Stimulated activated naive CD8-positive, alpha-beta T cell treated with anti-CD3 and anti-CD28 coated beads, Interleukin-15, Interleukin-2, amounts not matched to agents 100 ng/mL and 50 ng/mL, for 24 hours (primary cell): ENCODE results near the gene NCAM1.
"Not testable (repeated sequence)": the region's sequence is repeated elsewhere in the genome, so short reads cannot be mapped to it uniquely, and the experiment has no call there.

Experiments
- H3K27ac Mint-ChIP-seq: one replicate; pipeline ENCODE4 v1.8.0; 2021; ENCODE audit warnings: mild to moderate bottlenecking, mixed read lengths
- H3K27me3 Mint-ChIP-seq: one replicate; pipeline ENCODE4 v1.8.0; 2021; ENCODE audit warnings: mixed read lengths
- H3K36me3 Mint-ChIP-seq: one replicate; pipeline ENCODE4 v1.8.0; 2021; ENCODE audit warnings: low read depth, mixed read lengths
- H3K4me1 Mint-ChIP-seq: one replicate; pipeline ENCODE4 v1.8.0; 2021; ENCODE audit warnings: low read depth, mixed read lengths
- H3K4me3 Mint-ChIP-seq: one replicate; pipeline ENCODE4 v1.8.0; 2021; ENCODE audit warnings: mild to moderate bottlenecking, mixed read lengths
- H3K9me3 Mint-ChIP-seq: one replicate; pipeline ENCODE4 v1.8.0; 2021; ENCODE audit warnings: mixed read lengths

Gene NCAM1

GRCh38 chr11:113283881-113284280 lies 322.7 kb downstream of the NCAM1 start:
- Mint-ChIP-seq H3K9me3 (no peaks in the 10 kb centered on the region), H3K4me3 (no peak overlapping the region), H3K4me1 (no peaks in the 10 kb centered on the region), H3K27me3 (peaks cover 5% of the 10 kb centered on the region), H3K27ac (no peak overlapping the region), H3K36me3 (no peaks in the 10 kb centered on the region)

- Mint-ChIP-seq H3K4me1 (no peaks in the 10 kb centered on the region), H3K9me3 (no peaks in the 10 kb centered on the region), H3K27me3 (peaks cover 5% of the 10 kb centered on the region), H3K27ac (no peak overlapping the region), H3K36me3 (no peaks in the 10 kb centered on the region), H3K4me3 (no peak overlapping the region)
These were observed 324.8 kb downstream of the NCAM1 start for GRCh38 chr11:113286009-113286408.

GRCh38 chr11:113286509-113287497 lies 325.6 kb downstream of the NCAM1 start:
- Mint-ChIP-seq H3K4me3 (no peak overlapping the region), H3K27me3 (peaks cover 11% of the 10 kb centered on the region), H3K9me3 (no peaks in the 10 kb centered on the region), H3K4me1 (no peaks in the 10 kb centered on the region), H3K36me3 (no peaks in the 10 kb centered on the region), H3K27ac (no peak overlapping the region)

GRCh38 chr11:113287801-113288200 lies 326.6 kb downstream of the NCAM1 start:
- H3K9me3 Mint-ChIP-seq, result no peaks in the 10 kb centered on the region
- no peaks in the 10 kb centered on the region for H3K4me1 Mint-ChIP-seq
- no peak overlapping the region for H3K4me3 Mint-ChIP-seq
- H3K27ac Mint-ChIP-seq, result no peak overlapping the region
- no peaks in the 10 kb centered on the region for H3K36me3 Mint-ChIP-seq
- H3K27me3 Mint-ChIP-seq, result peaks cover 11% of the 10 kb centered on the region

- H3K36me3 Mint-ChIP-seq, result no peaks in the 10 kb centered on the region
- no peak overlapping the region for H3K27ac Mint-ChIP-seq
- no peaks in the 10 kb centered on the region for H3K9me3 Mint-ChIP-seq
- H3K27me3 Mint-ChIP-seq, result peaks cover 11% of the 10 kb centered on the region
- no peak overlapping the region for H3K4me3 Mint-ChIP-seq
- no peaks in the 10 kb centered on the region for H3K4me1 Mint-ChIP-seq
These were observed 327.2 kb downstream of the NCAM1 start for GRCh38 chr11:113288286-113288863.

- Mint-ChIP-seq H3K27ac (no peak overlapping the region), H3K9me3 (no peaks in the 10 kb centered on the region), H3K36me3 (peaks cover 3% of the 10 kb centered on the region), H3K4me1 (no peaks in the 10 kb centered on the region), H3K4me3 (no peak overlapping the region), H3K27me3 (peaks cover 16% of the 10 kb centered on the region)
These were observed 328.4 kb downstream of the NCAM1 start for GRCh38 chr11:113289431-113290187.

- no peak overlapping the region for H3K27ac Mint-ChIP-seq
These were observed 332.7 kb downstream of the NCAM1 start for GRCh38 chr11:113293936-113294335.

GRCh38 chr11:113295993-113296392 lies 334.8 kb downstream of the NCAM1 start:
- H3K4me1 Mint-ChIP-seq, result no peaks in the 10 kb centered on the region
- no peaks in the 10 kb centered on the region for H3K9me3 Mint-ChIP-seq
- peaks cover 3% of the 10 kb centered on the region for H3K36me3 Mint-ChIP-seq
- H3K27me3 Mint-ChIP-seq, result peaks cover 33% of the 10 kb centered on the region
- no peak overlapping the region for H3K27ac Mint-ChIP-seq
- H3K4me3 Mint-ChIP-seq, result no peak overlapping the region

More at GRCh38 chr11:113293936-113294335, 332.7 kb downstream of the NCAM1 start:
- no peak overlapping the region for H3K4me3 Mint-ChIP-seq
- no peaks in the 10 kb centered on the region for H3K4me1 Mint-ChIP-seq
- no peaks in the 10 kb centered on the region for H3K9me3 Mint-ChIP-seq
- peaks cover 3% of the 10 kb centered on the region for H3K36me3 Mint-ChIP-seq
- H3K27me3 Mint-ChIP-seq, result peaks cover 21% of the 10 kb centered on the region

GRCh38 chr11:113296447-113297205 lies 335.4 kb downstream of the NCAM1 start:
- Mint-ChIP-seq H3K4me3 (no peak overlapping the region), H3K9me3 (no peaks in the 10 kb centered on the region), H3K36me3 (peaks cover 3% of the 10 kb centered on the region), H3K27me3 (peaks cover 32% of the 10 kb centered on the region), H3K27ac (no peak overlapping the region), H3K4me1 (no peaks in the 10 kb centered on the region)

- H3K4me1 Mint-ChIP-seq, H3K36me3 Mint-ChIP-seq, H3K27ac Mint-ChIP-seq, H3K9me3 Mint-ChIP-seq, H3K4me3 Mint-ChIP-seq: not testable (repeated sequence)
- H3K27me3 Mint-ChIP-seq, result peaks cover 39% of the 10 kb centered on the region
These were observed 337.3 kb downstream of the NCAM1 start for GRCh38 chr11:113298496-113298895.

- Mint-ChIP-seq H3K4me1 (no peaks in the 10 kb centered on the region), H3K27me3 (peaks cover 15% of the 10 kb centered on the region), H3K27ac (no peak overlapping the region), H3K36me3 (no peaks in the 10 kb centered on the region), H3K4me3 (no peak overlapping the region), H3K9me3 (no peaks in the 10 kb centered on the region)
These were observed 343.7 kb downstream of the NCAM1 start for GRCh38 chr11:113304916-113305315.

- no peak overlapping the region for H3K4me3 Mint-ChIP-seq
- no peaks in the 10 kb centered on the region for H3K36me3 Mint-ChIP-seq
- no peaks in the 10 kb centered on the region for H3K4me1 Mint-ChIP-seq
- no peaks in the 10 kb centered on the region for H3K9me3 Mint-ChIP-seq
- peaks cover 12% of the 10 kb centered on the region for H3K27me3 Mint-ChIP-seq
- no peak overlapping the region for H3K27ac Mint-ChIP-seq
These were observed 344.5 kb downstream of the NCAM1 start for GRCh38 chr11:113305440-113306336.

- no peaks in the 10 kb centered on the region for H3K9me3 Mint-ChIP-seq
- H3K4me1 Mint-ChIP-seq, result peaks cover 4% of the 10 kb centered on the region
- no peak overlapping the region for H3K27ac Mint-ChIP-seq
- no peaks in the 10 kb centered on the region for H3K27me3 Mint-ChIP-seq
- no peaks in the 10 kb centered on the region for H3K36me3 Mint-ChIP-seq
- H3K4me3 Mint-ChIP-seq, result no peak overlapping the region
These were observed 347.4 kb downstream of the NCAM1 start for GRCh38 chr11:113308601-113309000.

- Mint-ChIP-seq H3K36me3 (no peaks in the 10 kb centered on the region), H3K27ac (no peak overlapping the region), H3K4me1 (peaks cover 21% of the 10 kb centered on the region), H3K9me3 (no peaks in the 10 kb centered on the region), H3K27me3 (no peaks in the 10 kb centered on the region), H3K4me3 (no peak overlapping the region)
These were observed 350.3 kb downstream of the NCAM1 start for GRCh38 chr11:113311536-113311935.
